OCI-LY3 (cell line): ENCODE data around the gene RPS17.
"Not testable (repeated sequence)": the region's sequence is repeated elsewhere in the genome, so short reads cannot be mapped to it uniquely, and the experiment has no call there.

ENCODE experiments used
- EZH2phosphoT487 ChIP-seq: fragments of 200-600 bp; shearing (Covaris generic); IDR thresholded peaks from 2 replicates; pipeline ENCODE4 v1.6.1; 2018; ENCODE audit warnings: antibody characterized with exemption, mixed run types, low read depth
- TF ChIP-seq, protein P1 (sequence below): fragments of 200-600, 300-600 bp; sonication (generic); IDR thresholded peaks from 2 replicates; pipeline ENCODE4 v1.5.1; 2014; ENCODE audit warnings: antibody characterized with exemption, low read length, low read depth

DNA sequence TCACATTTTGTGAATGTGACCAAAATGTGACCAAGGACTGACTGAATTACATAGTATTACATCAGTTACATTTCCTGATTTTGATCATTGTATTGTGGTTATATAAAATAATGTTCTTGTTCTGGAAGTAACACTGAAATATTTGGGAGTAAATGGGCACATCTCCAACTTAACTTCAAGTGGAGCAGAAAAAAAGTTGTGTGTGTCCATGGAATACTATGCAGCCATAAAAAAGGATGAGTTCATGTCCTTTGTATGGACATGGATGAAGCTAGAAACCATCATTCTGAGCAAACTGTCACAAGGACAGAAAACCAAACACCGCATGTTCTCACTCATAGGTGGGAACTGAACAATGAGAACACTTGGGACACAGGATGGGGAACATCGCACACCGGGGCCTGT lies 5.8 kb downstream of the RPS17 start:
- TF ChIP-seq, protein P1, sequence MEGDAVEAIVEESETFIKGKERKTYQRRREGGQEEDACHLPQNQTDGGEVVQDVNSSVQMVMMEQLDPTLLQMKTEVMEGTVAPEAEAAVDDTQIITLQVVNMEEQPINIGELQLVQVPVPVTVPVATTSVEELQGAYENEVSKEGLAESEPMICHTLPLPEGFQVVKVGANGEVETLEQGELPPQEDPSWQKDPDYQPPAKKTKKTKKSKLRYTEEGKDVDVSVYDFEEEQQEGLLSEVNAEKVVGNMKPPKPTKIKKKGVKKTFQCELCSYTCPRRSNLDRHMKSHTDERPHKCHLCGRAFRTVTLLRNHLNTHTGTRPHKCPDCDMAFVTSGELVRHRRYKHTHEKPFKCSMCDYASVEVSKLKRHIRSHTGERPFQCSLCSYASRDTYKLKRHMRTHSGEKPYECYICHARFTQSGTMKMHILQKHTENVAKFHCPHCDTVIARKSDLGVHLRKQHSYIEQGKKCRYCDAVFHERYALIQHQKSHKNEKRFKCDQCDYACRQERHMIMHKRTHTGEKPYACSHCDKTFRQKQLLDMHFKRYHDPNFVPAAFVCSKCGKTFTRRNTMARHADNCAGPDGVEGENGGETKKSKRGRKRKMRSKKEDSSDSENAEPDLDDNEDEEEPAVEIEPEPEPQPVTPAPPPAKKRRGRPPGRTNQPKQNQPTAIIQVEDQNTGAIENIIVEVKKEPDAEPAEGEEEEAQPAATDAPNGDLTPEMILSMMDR = not testable (repeated sequence)
- not testable (repeated sequence) for TF ChIP-seq EZH2phosphoT487
